ENCODE data around the gene RHOT1. TPM values are rescaled to one million over a fixed set of nuclear protein-coding genes. Genes with fewer than 3 reads are reported as not detected.

RHOT1 gene
- total and polyA plus RNA-seq, 7 donors = 22.9 to 41.0 (median 32.0) TPM

DNA sequence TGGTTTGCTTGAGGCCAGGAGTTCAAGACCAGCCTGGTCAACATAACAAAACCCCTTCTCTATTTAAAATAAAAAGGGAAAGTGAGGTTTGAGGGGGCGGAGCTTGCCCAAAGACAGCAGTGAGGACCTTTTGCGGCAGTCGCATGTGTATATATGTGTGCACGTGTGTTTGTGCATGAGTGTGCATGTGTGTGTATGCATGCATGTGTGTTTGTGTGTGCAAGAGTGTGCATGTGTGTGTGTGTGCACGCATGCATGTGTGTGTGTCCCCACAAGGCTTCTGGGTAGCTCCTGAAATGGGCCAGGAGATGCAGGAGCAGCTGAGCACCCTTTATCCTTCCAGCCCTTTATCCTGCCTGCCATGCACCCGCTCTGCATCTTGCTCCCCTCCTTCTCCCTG is 132.3 kb downstream of the RHOT1 start:
- ATAC-seq = no peak
- no peak overlapping the region for H3K27ac ChIP-seq
- H3K27me3 ChIP-seq (ENCODE audit: insufficient read depth in 3 of 3, low read length in 2 of 3) = peaks cover 0 to 33% (median 5%) of the 10 kb centered on the region in 3 donors
- no peaks in the 10 kb centered on the region for H3K36me3 ChIP-seq (ENCODE audit: insufficient read depth in 1 of 2, low read depth in 1 of 2)
- H3K4me1 ChIP-seq = no peaks in the 10 kb centered on the region
- TF ChIP-seq, protein P1, sequence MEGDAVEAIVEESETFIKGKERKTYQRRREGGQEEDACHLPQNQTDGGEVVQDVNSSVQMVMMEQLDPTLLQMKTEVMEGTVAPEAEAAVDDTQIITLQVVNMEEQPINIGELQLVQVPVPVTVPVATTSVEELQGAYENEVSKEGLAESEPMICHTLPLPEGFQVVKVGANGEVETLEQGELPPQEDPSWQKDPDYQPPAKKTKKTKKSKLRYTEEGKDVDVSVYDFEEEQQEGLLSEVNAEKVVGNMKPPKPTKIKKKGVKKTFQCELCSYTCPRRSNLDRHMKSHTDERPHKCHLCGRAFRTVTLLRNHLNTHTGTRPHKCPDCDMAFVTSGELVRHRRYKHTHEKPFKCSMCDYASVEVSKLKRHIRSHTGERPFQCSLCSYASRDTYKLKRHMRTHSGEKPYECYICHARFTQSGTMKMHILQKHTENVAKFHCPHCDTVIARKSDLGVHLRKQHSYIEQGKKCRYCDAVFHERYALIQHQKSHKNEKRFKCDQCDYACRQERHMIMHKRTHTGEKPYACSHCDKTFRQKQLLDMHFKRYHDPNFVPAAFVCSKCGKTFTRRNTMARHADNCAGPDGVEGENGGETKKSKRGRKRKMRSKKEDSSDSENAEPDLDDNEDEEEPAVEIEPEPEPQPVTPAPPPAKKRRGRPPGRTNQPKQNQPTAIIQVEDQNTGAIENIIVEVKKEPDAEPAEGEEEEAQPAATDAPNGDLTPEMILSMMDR (IDR thresholded peaks at IDR 0.05) = no peak
- no peaks in the 10 kb centered on the region for H3K9me3 ChIP-seq
- intact Hi-C loops (cut with DNase I) = loop anchor here in 1 of 2 donors (5.0 kb wide), 1 partner anchor 38 kb away; no protein-coding TSS in a partner anchor
- no peak overlapping the region for H3K4me3 ChIP-seq
- 76 to 87% (median 84%) methylated on average over 6 of the region's 6 CpGs for WGBS, 3 donors
- DNase-seq = no peak

Other genes starting within 250 kb of the RHOT1 start
- 10 to 100 TPM; 31.3 to 44.5 (median 40.3) TPM for gene UTP6, start 240.8 kb upstream of the RHOT1 start, total RNA-seq
- 10 to 100 TPM; 38.7 to 74.6 (median 42.7) TPM for gene UTP6, start 240.8 kb upstream of the RHOT1 start, polyA plus RNA-seq
- gene SUZ12, start 205.5 kb upstream of the RHOT1 start, total RNA-seq = 10 to 100 TPM in 1 of 4 donors, 1 to 10 TPM in 3; 9.1 to 11.2 (median 9.8) TPM
- 10 to 100 TPM in 1 of 3 donors, 1 to 10 TPM in 2; 4.7 to 11.5 (median 6.3) TPM for gene SUZ12, start 205.5 kb upstream of the RHOT1 start, polyA plus RNA-seq
- gene LRRC37B, start 135.1 kb upstream of the RHOT1 start, total RNA-seq = 1 to 10 TPM; 2.0 to 6.5 (median 4.1) TPM
- gene LRRC37B, start 135.1 kb upstream of the RHOT1 start, polyA plus RNA-seq = 1 to 10 TPM; 1.5 to 3.8 (median 2.8) TPM
- gene RHBDL3, start 123.3 kb downstream of the RHOT1 start, total RNA-seq = under 1 TPM; 0.04 to 0.19 (median 0.12) TPM
- under 1 TPM in 2 of 3 donors, not detected in 1; 0.06 to 0.12 TPM for gene RHBDL3, start 123.3 kb downstream of the RHOT1 start, polyA plus RNA-seq
- gene C17orf75, start 199.7 kb downstream of the RHOT1 start, total RNA-seq = 10 to 100 TPM in 3 of 4 donors, 1 to 10 TPM in 1; 8.9 to 16.1 (median 13.6) TPM
- 10 to 100 TPM in 2 of 3 donors, 1 to 10 TPM in 1; 6.1 to 17.8 (median 15.2) TPM for gene C17orf75, start 199.7 kb downstream of the RHOT1 start, polyA plus RNA-seq
- gene ZNF207, start 207.7 kb downstream of the RHOT1 start, total RNA-seq = 100 to 1,000 TPM in 1 of 4 donors, 10 to 100 TPM in 3; 60.9 to 136 (median 73.4) TPM
- 100 to 1,000 TPM in 1 of 3 donors, 10 to 100 TPM in 2; 62.2 to 134 (median 75.2) TPM for gene ZNF207, start 207.7 kb downstream of the RHOT1 start, polyA plus RNA-seq

Data from psoas muscle (tissue), 8 donors.